ENCODE results near the gene DNAJC13.

Gene DNAJC13

GRCh38 chr3:132457286-132457685, 40.0 kb downstream of the DNAJC13 start:
- no peak for DNase-seq (ENCODE audit: low read depth)
- H3K4me3 ChIP-seq (ENCODE audit: low read depth, low read length) = no peak overlapping the region

- DNase-seq (ENCODE audit: low read depth) = no peak
- no peak overlapping the region for H3K4me3 ChIP-seq (ENCODE audit: low read depth, low read length)
Observed at GRCh38 chr3:132459551-132459950, 42.2 kb downstream of the DNAJC13 start.

GRCh38 chr3:132461544-132461943, 44.2 kb downstream of the DNAJC13 start:
- no peak for DNase-seq (ENCODE audit: low read depth)
- H3K4me3 ChIP-seq (ENCODE audit: low read depth, low read length) = no peak overlapping the region

GRCh38 chr3:132464066-132464465, 46.8 kb downstream of the DNAJC13 start:
- no peak overlapping the region for H3K4me3 ChIP-seq (ENCODE audit: low read depth, low read length)

GRCh38 chr3:132469326-132469725, 52.0 kb downstream of the DNAJC13 start:
- no peak for DNase-seq (ENCODE audit: low read depth)
- H3K4me3 ChIP-seq (ENCODE audit: low read depth, low read length) = no peak overlapping the region

More at GRCh38 chr3:132464066-132464465, 46.8 kb downstream of the DNAJC13 start:
- no peak for DNase-seq (ENCODE audit: low read depth)

GRCh38 chr3:132486099-132486498, 68.8 kb downstream of the DNAJC13 start:
- peak; percentile 20 for DNase-seq (ENCODE audit: low read depth)
- H3K4me3 ChIP-seq (ENCODE audit: low read depth, low read length) = no peak overlapping the region

GRCh38 chr3:132488151-132488550, 70.8 kb downstream of the DNAJC13 start:
- H3K4me3 ChIP-seq (ENCODE audit: low read depth, low read length) = no peak overlapping the region
- DNase-seq (ENCODE audit: low read depth) = no peak

GRCh38 chr3:132499071-132499470, 81.8 kb downstream of the DNAJC13 start:
- no peak overlapping the region for H3K4me3 ChIP-seq (ENCODE audit: low read depth, low read length)
- DNase-seq (ENCODE audit: low read depth) = no peak

GRCh38 chr3:132503559-132503958, 86.3 kb downstream of the DNAJC13 start:
- DNase-seq (ENCODE audit: low read depth) = no peak
- H3K4me3 ChIP-seq (ENCODE audit: low read depth, low read length) = no peak overlapping the region

GRCh38 chr3:132504375-132504933, 87.2 kb downstream of the DNAJC13 start:
- no peak for DNase-seq (ENCODE audit: low read depth)
- no peak overlapping the region for H3K4me3 ChIP-seq (ENCODE audit: low read depth, low read length)

GRCh38 chr3:132507657-132508056, 90.4 kb downstream of the DNAJC13 start:
- no peak for DNase-seq (ENCODE audit: low read depth)
- H3K4me3 ChIP-seq (ENCODE audit: low read depth, low read length) = no peak overlapping the region

- no peak overlapping the region for H3K4me3 ChIP-seq (ENCODE audit: low read depth, low read length)
- DNase-seq (ENCODE audit: low read depth) = no peak
Observed at GRCh38 chr3:132509096-132509495, 91.8 kb downstream of the DNAJC13 start.

GRCh38 chr3:132509506-132509905, 92.2 kb downstream of the DNAJC13 start:
- no peak overlapping the region for H3K4me3 ChIP-seq (ENCODE audit: low read depth, low read length)
- DNase-seq (ENCODE audit: low read depth) = no peak

- H3K4me3 ChIP-seq (ENCODE audit: low read depth, low read length) = no peak overlapping the region
- DNase-seq (ENCODE audit: low read depth) = no peak
Observed at GRCh38 chr3:132513057-132513456, 95.8 kb downstream of the DNAJC13 start.

GRCh38 chr3:132517311-132517710, 100.0 kb downstream of the DNAJC13 start:
- no peak overlapping the region for H3K4me3 ChIP-seq (ENCODE audit: low read depth, low read length)
- no peak for DNase-seq (ENCODE audit: low read depth)

- DNase-seq (ENCODE audit: low read depth) = no peak
- no peak overlapping the region for H3K4me3 ChIP-seq (ENCODE audit: low read depth, low read length)
Observed at GRCh38 chr3:132519914-132520313, 102.6 kb downstream of the DNAJC13 start.

- DNase-seq (ENCODE audit: low read depth) = no peak
- H3K4me3 ChIP-seq (ENCODE audit: low read depth, low read length) = no peak overlapping the region
Observed at GRCh38 chr3:132521901-132522300, 104.6 kb downstream of the DNAJC13 start.

GRCh38 chr3:132522353-132522752, 105.1 kb downstream of the DNAJC13 start:
- no peak for DNase-seq (ENCODE audit: low read depth)
- no peak overlapping the region for H3K4me3 ChIP-seq (ENCODE audit: low read depth, low read length)

GRCh38 chr3:132530624-132531023, 113.3 kb downstream of the DNAJC13 start:
- DNase-seq (ENCODE audit: low read depth) = no peak
- no peak overlapping the region for H3K4me3 ChIP-seq (ENCODE audit: low read depth, low read length)

- peak; percentile 65 for DNase-seq (ENCODE audit: low read depth)
- no peak overlapping the region for H3K4me3 ChIP-seq (ENCODE audit: low read depth, low read length)
Observed at GRCh38 chr3:132535575-132536441, 118.5 kb downstream of the DNAJC13 start.

Measured in skeletal muscle cell (primary cell).